ENCODE data around the gene LMBRD1. TPM values are rescaled to one million over a fixed set of nuclear protein-coding genes. Genes with fewer than 3 reads are reported as not detected.

Gene LMBRD1
- total and polyA plus RNA-seq, 3 experiments from 2014 or later: 16.2 to 45.5 (median 17.3) TPM

GRCh38 chr6:69664551-69664950, 132.3 kb downstream of the LMBRD1 start:
- no peaks in the 10 kb centered on the region for H3K4me1 Mint-ChIP-seq
- DNase-seq: no peak
- no peak overlapping the region for H3K27ac Mint-ChIP-seq
- H3K9me3 Mint-ChIP-seq: peaks cover 0 to 4% (median 3%) of the 10 kb centered on the region in 5 donors
- ChIA-PET POLR2A (interaction anchor here (1.0 kb wide), 1 partner anchor 132 kb away, joined by 3 read pairs; no protein-coding TSS in a partner anchor), CTCF (no interaction called here)
- no peak overlapping the region for H3K4me3 Mint-ChIP-seq
- Histone ChIP-seq H3K27me3 (ENCODE audit: insufficient read depth, low read length, poor library complexity, severe bottlenecking) (no peaks in the 10 kb centered on the region), H3K4me3 (ENCODE audit: low read length) (no peak overlapping the region), H3K27ac (ENCODE audit: low read depth, low read length) (no peak overlapping the region), H3K36me3 (ENCODE audit: insufficient read depth, low read length) (no peaks in the 10 kb centered on the region), H3K9me3 (ENCODE audit: low read length) (no peaks in the 10 kb centered on the region), H3K4me1 (ENCODE audit: insufficient read depth, low read length) (no peaks in the 10 kb centered on the region)
- H3K27me3 Mint-ChIP-seq: peaks cover under 1 to 21% of the 10 kb centered on the region in 2 donors
- H3K36me3 Mint-ChIP-seq: no peaks in the 10 kb centered on the region

- Mint-ChIP-seq H3K27me3 (peaks cover 4 to 34% of the 10 kb centered on the region in 2 donors), H3K4me1 (no peaks in the 10 kb centered on the region), H3K27ac (no peak overlapping the region), H3K4me3 (no peak overlapping the region), H3K36me3 (peaks cover 0 to 10% (median 3%) of the 10 kb centered on the region in 3 donors), H3K9me3 (peaks cover under 1 to 17% (median 13%) of the 10 kb centered on the region in 5 donors)
- H3K27me3 ChIP-seq (ENCODE audit: insufficient read depth, low read length, poor library complexity, severe bottlenecking): no peaks in the 10 kb centered on the region
- no peaks in the 10 kb centered on the region for H3K4me1 ChIP-seq (ENCODE audit: insufficient read depth, low read length)
- H3K4me3 ChIP-seq (ENCODE audit: low read length): no peak overlapping the region
- CTCF ChIA-PET: no interaction called here
- H3K36me3 ChIP-seq (ENCODE audit: insufficient read depth, low read length): no peaks in the 10 kb centered on the region
- POLR2A ChIA-PET: no interaction called here
- H3K27ac ChIP-seq (ENCODE audit: low read depth, low read length): no peak overlapping the region
- no peak for DNase-seq
- no peaks in the 10 kb centered on the region for H3K9me3 ChIP-seq (ENCODE audit: low read length)
Measured at GRCh38 chr6:69663215-69663614, 133.6 kb downstream of the LMBRD1 start.

GRCh38 chr6:69650703-69651102, 146.1 kb downstream of the LMBRD1 start:
- no peak overlapping the region for H3K4me3 Mint-ChIP-seq
- H3K9me3 Mint-ChIP-seq: no peaks in the 10 kb centered on the region
- H3K36me3 Mint-ChIP-seq: peaks cover 0 to 3% (median 0%) of the 10 kb centered on the region in 3 donors
- no peak overlapping the region for H3K27ac Mint-ChIP-seq
- no peaks in the 10 kb centered on the region for H3K36me3 ChIP-seq (ENCODE audit: insufficient read depth, low read length)
- peaks cover 0 to 26% of the 10 kb centered on the region in 2 donors for H3K27me3 Mint-ChIP-seq
- H3K27ac ChIP-seq (ENCODE audit: low read depth, low read length): no peak overlapping the region
- no peaks in the 10 kb centered on the region for H3K4me1 Mint-ChIP-seq
- ChIA-PET POLR2A (no interaction called here), CTCF (no interaction called here)
- no peak for DNase-seq
- no peaks in the 10 kb centered on the region for H3K4me1 ChIP-seq (ENCODE audit: insufficient read depth, low read length)
- no peak overlapping the region for H3K4me3 ChIP-seq (ENCODE audit: low read length)
- no peaks in the 10 kb centered on the region for H3K9me3 ChIP-seq (ENCODE audit: low read length)
- H3K27me3 ChIP-seq (ENCODE audit: insufficient read depth, low read length, poor library complexity, severe bottlenecking): no peaks in the 10 kb centered on the region

- H3K4me1 Mint-ChIP-seq: no peaks in the 10 kb centered on the region
- no peak for DNase-seq
- Histone ChIP-seq H3K27me3 (ENCODE audit: insufficient read depth, low read length, poor library complexity, severe bottlenecking) (no peaks in the 10 kb centered on the region), H3K4me3 (ENCODE audit: low read length) (no peak overlapping the region), H3K4me1 (ENCODE audit: insufficient read depth, low read length) (no peaks in the 10 kb centered on the region), H3K27ac (ENCODE audit: low read depth, low read length) (no peak overlapping the region), H3K36me3 (ENCODE audit: insufficient read depth, low read length) (no peaks in the 10 kb centered on the region), H3K9me3 (ENCODE audit: low read length) (no peaks in the 10 kb centered on the region)
- peaks cover 0 to 25% of the 10 kb centered on the region in 2 donors for H3K27me3 Mint-ChIP-seq
- H3K36me3 Mint-ChIP-seq: peaks cover 0 to 3% (median 0%) of the 10 kb centered on the region in 3 donors
- peaks cover 0 to 4% (median 0%) of the 10 kb centered on the region in 5 donors for H3K9me3 Mint-ChIP-seq
- CTCF ChIA-PET: no interaction called here
- POLR2A ChIA-PET: no interaction called here
- H3K4me3 Mint-ChIP-seq: no peak overlapping the region
- H3K27ac Mint-ChIP-seq: no peak overlapping the region
Measured at GRCh38 chr6:69647726-69648125, 149.1 kb downstream of the LMBRD1 start.

- no peak overlapping the region for H3K27ac Mint-ChIP-seq
- no peaks in the 10 kb centered on the region for H3K4me1 ChIP-seq (ENCODE audit: insufficient read depth, low read length)
- ChIA-PET POLR2A (no interaction called here), CTCF (no interaction called here)
- H3K36me3 ChIP-seq (ENCODE audit: insufficient read depth, low read length): no peaks in the 10 kb centered on the region
- no peaks in the 10 kb centered on the region for H3K36me3 Mint-ChIP-seq
- peaks cover 0 to 4% (median 0%) of the 10 kb centered on the region in 5 donors for H3K9me3 Mint-ChIP-seq
- DNase-seq: no peak
- no peak overlapping the region for H3K4me3 Mint-ChIP-seq
- peaks cover 5 to 38% of the 10 kb centered on the region in 2 donors for H3K27me3 Mint-ChIP-seq
- H3K9me3 ChIP-seq (ENCODE audit: low read length): no peaks in the 10 kb centered on the region
- no peak overlapping the region for H3K4me3 ChIP-seq (ENCODE audit: low read length)
- no peak overlapping the region for H3K27ac ChIP-seq (ENCODE audit: low read depth, low read length)
- no peaks in the 10 kb centered on the region for H3K4me1 Mint-ChIP-seq
- no peaks in the 10 kb centered on the region for H3K27me3 ChIP-seq (ENCODE audit: insufficient read depth, low read length, poor library complexity, severe bottlenecking)
Measured at GRCh38 chr6:69643688-69644087, 153.1 kb downstream of the LMBRD1 start.

- peaks cover 0 to 3% (median 0%) of the 10 kb centered on the region in 5 donors for H3K9me3 Mint-ChIP-seq
- Histone ChIP-seq H3K36me3 (ENCODE audit: insufficient read depth, low read length) (no peaks in the 10 kb centered on the region), H3K9me3 (ENCODE audit: low read length) (no peaks in the 10 kb centered on the region), H3K4me1 (ENCODE audit: insufficient read depth, low read length) (no peaks in the 10 kb centered on the region), H3K27me3 (ENCODE audit: insufficient read depth, low read length, poor library complexity, severe bottlenecking) (peaks cover 5% of the 10 kb centered on the region), H3K27ac (ENCODE audit: low read depth, low read length) (no peak overlapping the region), H3K4me3 (ENCODE audit: low read length) (no peak overlapping the region)
- peaks cover 7 to 10% (median 9%) of the 10 kb centered on the region in 3 donors for H3K4me1 Mint-ChIP-seq
- ChIA-PET POLR2A (no interaction called here), CTCF (no interaction called here)
- H3K36me3 Mint-ChIP-seq: peaks cover 0 to 2% (median 0%) of the 10 kb centered on the region in 3 donors
- DNase-seq: no peak
- no peak overlapping the region for H3K27ac Mint-ChIP-seq
- H3K4me3 Mint-ChIP-seq: no peak overlapping the region
- peaks cover 4 to 26% of the 10 kb centered on the region in 2 donors for H3K27me3 Mint-ChIP-seq
Measured at GRCh38 chr6:69632932-69633331, 163.9 kb downstream of the LMBRD1 start.

GRCh38 chr6:69631552-69632346, 165.1 kb downstream of the LMBRD1 start:
- Mint-ChIP-seq H3K9me3 (peaks cover 0 to 3% (median 0%) of the 10 kb centered on the region in 5 donors), H3K36me3 (peaks cover 0 to 2% (median 0%) of the 10 kb centered on the region in 3 donors), H3K4me1 (peaks cover 7 to 10% (median 9%) of the 10 kb centered on the region in 3 donors), H3K4me3 (no peak overlapping the region), H3K27me3 (peaks cover 4 to 24% of the 10 kb centered on the region in 2 donors), H3K27ac (no peak overlapping the region)
- ChIA-PET CTCF (no interaction called here), POLR2A (no interaction called here)
- Histone ChIP-seq H3K9me3 (ENCODE audit: low read length) (no peaks in the 10 kb centered on the region), H3K27ac (ENCODE audit: low read depth, low read length) (no peak overlapping the region), H3K36me3 (ENCODE audit: insufficient read depth, low read length) (no peaks in the 10 kb centered on the region), H3K4me3 (ENCODE audit: low read length) (no peak overlapping the region), H3K27me3 (ENCODE audit: insufficient read depth, low read length, poor library complexity, severe bottlenecking) (peaks cover 5% of the 10 kb centered on the region), H3K4me1 (ENCODE audit: insufficient read depth, low read length) (no peaks in the 10 kb centered on the region)
- no peak for DNase-seq

- ChIA-PET POLR2A (no interaction called here), CTCF (no interaction called here)
- H3K27me3 ChIP-seq (ENCODE audit: insufficient read depth, low read length, poor library complexity, severe bottlenecking): peaks cover 5% of the 10 kb centered on the region
- Mint-ChIP-seq H3K36me3 (peaks cover 0 to 2% (median 0%) of the 10 kb centered on the region in 3 donors), H3K9me3 (peaks cover 0 to 3% (median 0%) of the 10 kb centered on the region in 5 donors), H3K27me3 (peaks cover 4 to 27% of the 10 kb centered on the region in 2 donors), H3K27ac (no peak overlapping the region), H3K4me3 (no peak overlapping the region), H3K4me1 (peaks cover 7 to 10% (median 9%) of the 10 kb centered on the region in 3 donors)
- no peak overlapping the region for H3K27ac ChIP-seq (ENCODE audit: low read depth, low read length)
- no peaks in the 10 kb centered on the region for H3K4me1 ChIP-seq (ENCODE audit: insufficient read depth, low read length)
- no peak overlapping the region for H3K4me3 ChIP-seq (ENCODE audit: low read length)
- H3K36me3 ChIP-seq (ENCODE audit: insufficient read depth, low read length): no peaks in the 10 kb centered on the region
- DNase-seq: no peak
- no peaks in the 10 kb centered on the region for H3K9me3 ChIP-seq (ENCODE audit: low read length)
Measured at GRCh38 chr6:69630767-69631166, 166.0 kb downstream of the LMBRD1 start.
